Panc1 (cell line): Measurements from ENCODE around the gene GNAO1.

Experiments used
- POLR2AphosphoS5 ChIP-seq: IDR thresholded peaks from 2 replicates; pipeline ENCODE4 v1.6.1; 2012; ENCODE audit warnings: mild to moderate bottlenecking, low read depth, low read length, moderate library complexity
- REST ChIP-seq, 2 experiments: IDR thresholded peaks; 2 replicates each; pipeline ENCODE4 v1.6.1; 2011 to 2012; ENCODE audit warnings: low read depth in 2 of 2, control low read depth in 1 of 2, low read length in 1 of 2, mild to moderate bottlenecking in 1 of 2, moderate library complexity in 1 of 2; ENCODE audit not compliant: insufficient read depth in 1 of 2
- SIN3A ChIP-seq: IDR thresholded peaks from 2 replicates; pipeline ENCODE4 v1.6.1; 2012; ENCODE audit warnings: low read depth, mild to moderate bottlenecking, low read length, moderate library complexity, borderline replicate concordance; ENCODE audit not compliant: insufficient read depth
- TCF7L2 ChIP-seq: IDR thresholded peaks from 2 replicates; pipeline ENCODE4 v1.6.1; 2011; ENCODE audit warnings: mild to moderate bottlenecking, low read depth, low read length, inconsistent platforms
- TF ChIP-seq, protein P1 (sequence below): fragments of 450-650 bp; IDR thresholded peaks from 2 replicates; pipeline ENCODE4 v1.5.1; 2017; ENCODE audit warnings: mild to moderate bottlenecking

DNA sequence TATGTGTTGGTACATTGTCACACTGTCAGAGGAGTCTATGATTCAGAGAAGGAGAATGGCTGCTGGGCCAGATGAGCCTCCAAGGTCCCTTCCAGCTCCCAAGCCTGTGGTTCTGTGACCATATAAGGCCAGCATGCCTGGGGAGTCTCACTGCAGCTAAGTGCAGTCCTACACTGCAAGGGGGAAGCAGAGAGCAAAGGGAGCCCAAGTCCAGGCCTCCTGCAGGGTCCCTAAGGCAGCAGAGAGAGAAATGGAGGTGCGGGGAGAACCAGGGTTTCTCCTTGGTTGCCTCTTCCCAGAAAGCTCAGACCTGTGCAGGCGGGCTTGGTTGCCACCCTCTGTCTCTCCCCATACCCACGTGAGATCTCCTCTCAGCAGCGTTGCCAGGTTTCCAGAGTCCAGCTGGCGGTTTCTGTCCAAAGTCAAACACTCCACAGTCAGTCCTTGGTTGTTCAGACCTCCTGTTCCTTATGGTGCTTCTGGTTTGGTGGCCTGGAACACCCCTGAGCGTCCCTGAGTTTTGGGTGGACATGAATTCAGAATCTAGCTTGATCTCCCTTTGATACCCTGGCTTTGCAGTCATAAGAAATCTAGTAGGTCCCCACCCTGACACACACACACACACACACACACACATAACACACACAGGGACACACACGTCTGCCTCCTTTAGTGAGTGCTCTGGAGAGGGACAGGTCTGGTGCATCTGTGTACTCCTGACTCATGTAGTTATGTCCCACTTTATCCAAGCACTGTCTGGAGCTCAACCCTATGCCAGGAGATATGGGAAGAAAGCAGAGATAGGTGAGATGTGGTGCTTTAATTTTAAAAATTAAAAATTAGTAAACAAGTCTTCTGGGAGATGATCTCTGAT, 78.8 kb downstream of the GNAO1 start:
- TF ChIP-seq, protein P1, sequence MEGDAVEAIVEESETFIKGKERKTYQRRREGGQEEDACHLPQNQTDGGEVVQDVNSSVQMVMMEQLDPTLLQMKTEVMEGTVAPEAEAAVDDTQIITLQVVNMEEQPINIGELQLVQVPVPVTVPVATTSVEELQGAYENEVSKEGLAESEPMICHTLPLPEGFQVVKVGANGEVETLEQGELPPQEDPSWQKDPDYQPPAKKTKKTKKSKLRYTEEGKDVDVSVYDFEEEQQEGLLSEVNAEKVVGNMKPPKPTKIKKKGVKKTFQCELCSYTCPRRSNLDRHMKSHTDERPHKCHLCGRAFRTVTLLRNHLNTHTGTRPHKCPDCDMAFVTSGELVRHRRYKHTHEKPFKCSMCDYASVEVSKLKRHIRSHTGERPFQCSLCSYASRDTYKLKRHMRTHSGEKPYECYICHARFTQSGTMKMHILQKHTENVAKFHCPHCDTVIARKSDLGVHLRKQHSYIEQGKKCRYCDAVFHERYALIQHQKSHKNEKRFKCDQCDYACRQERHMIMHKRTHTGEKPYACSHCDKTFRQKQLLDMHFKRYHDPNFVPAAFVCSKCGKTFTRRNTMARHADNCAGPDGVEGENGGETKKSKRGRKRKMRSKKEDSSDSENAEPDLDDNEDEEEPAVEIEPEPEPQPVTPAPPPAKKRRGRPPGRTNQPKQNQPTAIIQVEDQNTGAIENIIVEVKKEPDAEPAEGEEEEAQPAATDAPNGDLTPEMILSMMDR, result no peak
- no peak for TF ChIP-seq POLR2AphosphoS5
- no peak for TF ChIP-seq SIN3A
- TF ChIP-seq REST (IDR thresholded peaks at IDR 0.05; ENCODE audit: insufficient read depth in 1 of 2, low read depth in 2 of 2, low read length in 1 of 2), result no peak
- no peak for TF ChIP-seq TCF7L2
